Endothelial cell of umbilical vein (primary cell): ENCODE data around the gene CIB2. TPM values are rescaled to one million over a fixed set of nuclear protein-coding genes. Genes with fewer than 3 reads are reported as not detected.

Experiments
- BruUV-seq: library from RNA; stranded (reverse); fragments of 400-500 nt; replicated peaks from 2 replicates; lab custom pipeline; 2021; lab: Mats Ljungman, UMichigan
- CTCF ChIA-PET: fragments of 300-600, 350-600 bp; sonication (Branson Sonifier 250); formaldehyde crosslinking; loops from one replicate; lab custom pipeline; 2021; ENCODE audit warnings: antibody characterized with exemption, inconsistent platforms; lab: Charles Lee
- POLR2A ChIA-PET: fragments of 300-600, 350-600 bp; sonication (Branson Sonifier 250); formaldehyde crosslinking; loops from one replicate; lab custom pipeline; 2021; ENCODE audit warnings: antibody characterized with exemption, inconsistent platforms; lab: Charles Lee
- DNase-seq: peaks from one replicate; pipeline ENCODE4 v3.0.0-alpha.2; 2011; ENCODE audit warnings: low read depth, low spot score
- FAIRE-seq: peaks from 2 replicates; lab custom pipeline; 2011; peaks lifted over from hg19 to GRCh38; lab: Jason Lieb, UNC
- H2AFZ ChIP-seq: 2 replicates; pipeline ENCODE4 v1.6.0; 2012; ENCODE audit warnings: low read depth, low read length, control low read depth, inconsistent platforms
- H3K27ac ChIP-seq: 2 replicates; pipeline ENCODE4 v1.5.1; 2011; ENCODE audit warnings: low read depth, mild to moderate bottlenecking, control low read depth, low read length, moderate library complexity; ENCODE audit not compliant: insufficient read depth
- H3K27me3 ChIP-seq, 2 experiments: 2 replicates each; pipeline versions ENCODE4 v1.6.0 to v1.6.1; 2011; ENCODE audit warnings: low read length in 2 of 2, mixed read lengths in 1 of 2; ENCODE audit not compliant: control insufficient read depth in 2 of 2, insufficient read depth in 2 of 2
- H3K36me3 ChIP-seq, 2 experiments: 2 replicates in 1 of 2; 3 replicates in 1 of 2; pipeline ENCODE4 v1.5.1; 2011; ENCODE audit warnings: low read length in 2 of 2, mild to moderate bottlenecking in 1 of 2, moderate library complexity in 1 of 2; ENCODE audit not compliant: control insufficient read depth in 2 of 2, insufficient read depth in 2 of 2; ENCODE audit errors: extremely low read depth in 1 of 2
- H3K4me1 ChIP-seq: 3 replicates; pipeline ENCODE4 v1.5.1; 2011; ENCODE audit warnings: mild to moderate bottlenecking, low read length; ENCODE audit not compliant: control insufficient read depth, insufficient read depth; ENCODE audit errors: extremely low read depth
- H3K4me2 ChIP-seq: 2 replicates; pipeline ENCODE4 v1.6.1; 2011; ENCODE audit warnings: low read length, control low read depth, mixed read lengths; ENCODE audit not compliant: insufficient read depth
- H3K4me3 ChIP-seq, 3 experiments: fragments of 200-600 bp in 1 of 3; sonication (generic), shearing (Covaris generic) in 1 of 3; replicated peaks in 1 of 3; 2 replicates each; pipeline ENCODE4 v1.5.1; 2011 to 2016; ENCODE audit warnings: control low read depth in 3 of 3, low read length in 3 of 3, mild to moderate bottlenecking in 2 of 3, inconsistent platforms in 1 of 3, low read depth in 1 of 3, moderate library complexity in 1 of 3; ENCODE audit not compliant: insufficient read depth in 1 of 3
- H3K79me2 ChIP-seq: 2 replicates; pipeline ENCODE4 v1.6.0; 2012; ENCODE audit warnings: low read length, inconsistent platforms; ENCODE audit not compliant: control insufficient read depth, insufficient read depth
- H3K9ac ChIP-seq: replicated peaks from 2 replicates; pipeline ENCODE3; 2011; ENCODE audit warnings: low read length, control low read depth; ENCODE audit not compliant: insufficient read depth; ENCODE audit errors: extremely low read depth
- H3K9me1 ChIP-seq: replicated peaks from 3 replicates; pipeline ENCODE4 v1.6.0; 2011; ENCODE audit warnings: mild to moderate bottlenecking, low read length; ENCODE audit not compliant: control insufficient read depth, insufficient read depth; ENCODE audit errors: extremely low read depth
- H3K9me3 ChIP-seq: replicated peaks from 2 replicates; pipeline ENCODE4 v1.5.1; 2012; ENCODE audit warnings: low read length, inconsistent platforms; ENCODE audit not compliant: control insufficient read depth, insufficient read depth
- H4K20me1 ChIP-seq: replicated peaks from 2 replicates; pipeline ENCODE3; 2011; ENCODE audit warnings: mild to moderate bottlenecking, low read length; ENCODE audit not compliant: control insufficient read depth, insufficient read depth; ENCODE audit errors: extremely low read depth
- CTCF ChIP-seq, 2 donors: IDR thresholded peaks; 1 replicate in 1 of 2; 2 replicates in 1 of 2; pipeline ENCODE4 v1.5.1; 2011; ENCODE audit warnings: low read length in 2 of 2, mild to moderate bottlenecking in 2 of 2, moderate library complexity in 2 of 2, control low read depth in 1 of 2, inconsistent platforms in 1 of 2, low read depth in 1 of 2; ENCODE audit not compliant: insufficient read depth in 1 of 2; ENCODE audit errors: extremely low read depth in 1 of 2
- FOS ChIP-seq: IDR thresholded peaks from 2 replicates; pipeline ENCODE4 v1.6.1; 2011; ENCODE audit warnings: mild to moderate bottlenecking, low read length, moderate library complexity, borderline replicate concordance; ENCODE audit not compliant: insufficient read depth
- JUN ChIP-seq: IDR thresholded peaks from 2 replicates; pipeline ENCODE4 v1.6.1; 2011; ENCODE audit warnings: borderline replicate concordance, low read depth; ENCODE audit not compliant: insufficient read length, insufficient read depth
- dilution Hi-C: fragments of 300-500 bp; cut with MboI; formaldehyde crosslinking; loops from one replicate; pipeline ENCODE4 v1.15.0; 2019; ENCODE audit warnings: low sequenced_read_pairs; ENCODE audit not compliant: extremely low pct_ligation_motif_present
- intact Hi-C: fragments of 100-400 bp; cut with micrococcal nuclease; formaldehyde crosslinking; loops from one replicate; pipeline ENCODE4 v1.10.0; 2022
- polyA plus RNA-seq, 4 experiments: library from polyadenylated mRNA; depleted of rRNA in 3 of 4; stranded (reverse) in 3 of 4; unstranded in 1 of 4; fragments of >200 nt; gene quantifications; 2 replicates each; pipeline versions ENCODE4 v1.2.1 to v1.2.3, GENCODE V29; 2011 to 2012; ENCODE audit warnings: missing spikeins in 1 of 4
- total RNA-seq: library from RNA; stranded (reverse); gene quantifications from 2 replicates; pipeline ENCODE4 v1.2.3, GENCODE V29; 2021

CIB2 gene
- total and polyA plus RNA-seq, 2 donors (not counting 3 experiments of a cell fraction or from before 2014, with no cell fraction given), result 4.0 to 7.7 TPM

GRCh38 chr15:78065973-78066946 is 65.0 kb downstream of the CIB2 start:
- no peak overlapping the region for H3K4me3 ChIP-seq
- H2AFZ ChIP-seq, result no peak overlapping the region
- DNase-seq (no peak), FAIRE-seq (no peak)
- no peaks in the 10 kb centered on the region for H3K9me1 ChIP-seq
- dilution Hi-C loops, result no loop called here
- H4K20me1 ChIP-seq, result no peaks in the 10 kb centered on the region
- H3K9me3 ChIP-seq, result no peaks in the 10 kb centered on the region
- H3K79me2 ChIP-seq, result peaks cover 86% of the 10 kb centered on the region
- BruUV-seq, result no TSS peak
- intact Hi-C loops, result loop anchor here (2.0 kb wide), 1 partner anchor 15 kb away; no protein-coding TSS in a partner anchor
- H3K36me3 ChIP-seq, result no peaks in the 10 kb centered on the region
- H3K4me2 ChIP-seq, result no peak overlapping the region
- POLR2A ChIA-PET, result no interaction called here
- H3K4me1 ChIP-seq, result peaks cover 64% of the 10 kb centered on the region
- no peak for TF ChIP-seq FOS
- TF ChIP-seq CTCF (IDR thresholded peaks at IDR 0.05; ENCODE audit: extremely low read depth in 1 of 2, insufficient read depth in 1 of 2, low read depth in 1 of 2, low read length in 2 of 2), result no peak
- no peak for TF ChIP-seq JUN
- CTCF ChIA-PET, result interaction anchor here (1.0 to 3.3 kb wide), 6 partner anchors 14 to 61 kb away, joined by 3 to 15 read pairs (median 4); no protein-coding TSS in a partner anchor
- no peaks in the 10 kb centered on the region for H3K27me3 ChIP-seq
- no peak overlapping the region for H3K9ac ChIP-seq
- H3K27ac ChIP-seq, result no peak overlapping the region
